HG03432 (cell line): ENCODE results near the gene TMEM87B.

Source experiments
- ATAC-seq: cut with Tn5 transposase; IDR thresholded peaks from one replicate; pipeline ENCODE4 v1.9.1; 2021; ENCODE audit warnings: mild to moderate bottlenecking, moderate library complexity; ENCODE audit not compliant: unreplicated experiment

The TMEM87B gene

GRCh38 chr2:112163541-112163981 lies 108.5 kb downstream of the TMEM87B start:
- ATAC-seq: no peak

- no peak for ATAC-seq
Observed at GRCh38 chr2:112164876-112165275, 109.8 kb downstream of the TMEM87B start.

GRCh38 chr2:112165296-112165695 lies 110.2 kb downstream of the TMEM87B start:
- ATAC-seq: no peak

- no peak for ATAC-seq
Observed at GRCh38 chr2:112166806-112167499, 111.9 kb downstream of the TMEM87B start.

GRCh38 chr2:112168422-112169124 lies 113.5 kb downstream of the TMEM87B start:
- ATAC-seq: no peak
